HG03442 (cell line): Measurements from ENCODE around the gene RERE.

Experiments
- ATAC-seq: cut with Tn5 transposase; IDR thresholded peaks from one replicate; pipeline ENCODE4 v1.9.1; 2021; ENCODE audit warnings: mild to moderate bottlenecking, moderate library complexity; ENCODE audit not compliant: unreplicated experiment

The RERE gene

DNA sequence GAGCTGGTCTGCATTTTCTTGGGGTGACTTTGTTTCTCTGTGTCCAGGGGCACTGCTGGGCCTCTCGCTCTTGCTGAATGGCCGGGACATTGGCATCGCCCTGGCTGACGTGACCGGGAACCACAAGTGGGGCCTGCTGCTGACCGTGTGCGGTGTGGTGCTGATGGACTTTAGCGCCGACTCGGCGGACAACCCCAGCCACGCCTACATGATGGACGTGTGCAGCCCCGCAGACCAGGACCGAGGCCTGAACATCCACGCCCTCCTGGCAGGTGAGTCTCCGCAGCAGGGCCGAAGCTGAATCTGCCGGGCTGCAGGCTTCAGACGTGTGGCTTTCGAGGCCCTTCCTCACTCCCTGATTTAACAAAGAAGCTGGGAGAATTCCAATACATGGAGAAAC is 491.7 kb downstream of the RERE start:
- no peak for ATAC-seq

- ATAC-seq, result no peak
These were observed 493.1 kb downstream of the RERE start for GRCh38 chr1:8324176-8324810.

GRCh38 chr1:8323706-8324105 is 493.7 kb downstream of the RERE start:
- no peak for ATAC-seq

DNA sequence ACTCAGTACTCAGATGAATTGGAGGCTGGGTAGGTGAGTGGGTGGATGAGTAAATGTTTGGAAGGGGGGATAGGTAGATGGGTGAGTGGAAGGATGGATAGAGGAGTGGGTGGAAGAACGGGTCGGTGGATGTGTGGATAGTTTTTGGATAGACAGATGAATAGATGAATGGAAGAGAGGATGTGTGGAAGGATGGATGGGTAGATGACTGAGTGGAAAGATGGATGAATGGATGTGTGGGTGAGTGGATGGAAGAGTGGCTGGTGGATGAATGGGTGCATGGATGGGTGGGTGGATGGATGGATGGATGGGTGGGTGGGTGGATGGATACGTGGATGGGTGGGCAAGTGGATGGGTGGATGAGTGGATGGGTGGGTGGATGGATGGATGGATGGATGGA is 495.8 kb downstream of the RERE start:
- ATAC-seq, result no peak

DNA sequence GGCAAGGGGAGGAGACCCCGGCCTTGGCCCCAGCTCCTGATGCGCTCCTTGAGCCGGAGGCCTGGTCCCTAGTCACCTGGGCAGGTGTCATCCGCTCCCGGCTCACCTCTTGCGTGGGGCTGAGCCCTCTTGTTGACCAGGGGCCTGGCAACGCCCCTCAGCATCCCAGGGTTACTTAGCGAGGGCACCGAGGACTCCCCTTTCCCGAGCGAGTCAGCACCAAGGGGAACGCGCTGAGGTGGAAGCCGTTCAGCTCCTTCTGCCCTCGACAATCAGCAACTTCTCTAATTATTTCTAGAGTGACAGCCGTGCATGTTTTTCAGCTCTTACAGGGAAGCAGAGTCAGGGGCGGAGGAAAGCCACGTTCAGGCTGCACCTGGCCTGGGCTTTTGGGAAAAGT is 499.0 kb downstream of the RERE start:
- ATAC-seq, result no peak

DNA sequence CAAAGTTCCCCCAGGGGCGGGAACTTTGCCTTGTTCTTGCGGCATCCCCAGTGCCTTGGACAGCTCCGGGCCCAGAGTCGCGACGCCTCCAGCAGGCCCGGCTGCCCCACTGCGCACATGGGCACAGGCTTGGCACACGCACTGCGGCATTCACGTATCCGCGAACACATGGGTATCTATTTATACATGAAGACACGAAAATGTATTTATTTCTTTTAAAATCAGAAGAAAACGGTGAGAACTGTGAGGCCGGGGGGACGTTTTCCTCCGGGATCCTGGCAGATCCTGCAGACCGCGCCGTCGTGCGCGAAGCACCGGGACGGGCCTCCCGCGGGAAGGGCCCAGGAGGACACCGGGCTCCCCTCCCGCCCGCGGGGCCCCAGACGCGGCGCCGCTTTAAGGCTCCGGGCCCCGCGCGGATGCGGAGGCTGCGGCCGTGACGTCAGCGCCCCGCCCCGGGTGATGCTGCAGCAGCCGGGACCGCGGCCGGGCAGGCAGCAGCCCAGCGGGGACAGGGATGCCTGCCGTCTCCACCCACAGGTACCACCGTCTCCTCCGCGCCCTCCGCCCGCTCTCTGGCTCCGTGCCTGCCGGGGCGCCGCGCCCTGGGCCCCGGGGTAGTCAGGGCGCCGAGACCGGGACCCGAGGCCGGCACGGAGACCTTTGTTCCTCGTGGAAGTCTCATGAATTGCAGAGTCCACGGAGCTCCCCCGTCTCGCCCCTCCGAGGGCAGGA is 499.6 kb downstream of the RERE start, which contains the start of gene SLC45A1:
TSS of gene SLC45A1 (plus strand) at position 468 of the 735 bp plus-strand sequence. CDS start 6,216 bp downstream, outside the sequence.
- no peak for ATAC-seq

DNA sequence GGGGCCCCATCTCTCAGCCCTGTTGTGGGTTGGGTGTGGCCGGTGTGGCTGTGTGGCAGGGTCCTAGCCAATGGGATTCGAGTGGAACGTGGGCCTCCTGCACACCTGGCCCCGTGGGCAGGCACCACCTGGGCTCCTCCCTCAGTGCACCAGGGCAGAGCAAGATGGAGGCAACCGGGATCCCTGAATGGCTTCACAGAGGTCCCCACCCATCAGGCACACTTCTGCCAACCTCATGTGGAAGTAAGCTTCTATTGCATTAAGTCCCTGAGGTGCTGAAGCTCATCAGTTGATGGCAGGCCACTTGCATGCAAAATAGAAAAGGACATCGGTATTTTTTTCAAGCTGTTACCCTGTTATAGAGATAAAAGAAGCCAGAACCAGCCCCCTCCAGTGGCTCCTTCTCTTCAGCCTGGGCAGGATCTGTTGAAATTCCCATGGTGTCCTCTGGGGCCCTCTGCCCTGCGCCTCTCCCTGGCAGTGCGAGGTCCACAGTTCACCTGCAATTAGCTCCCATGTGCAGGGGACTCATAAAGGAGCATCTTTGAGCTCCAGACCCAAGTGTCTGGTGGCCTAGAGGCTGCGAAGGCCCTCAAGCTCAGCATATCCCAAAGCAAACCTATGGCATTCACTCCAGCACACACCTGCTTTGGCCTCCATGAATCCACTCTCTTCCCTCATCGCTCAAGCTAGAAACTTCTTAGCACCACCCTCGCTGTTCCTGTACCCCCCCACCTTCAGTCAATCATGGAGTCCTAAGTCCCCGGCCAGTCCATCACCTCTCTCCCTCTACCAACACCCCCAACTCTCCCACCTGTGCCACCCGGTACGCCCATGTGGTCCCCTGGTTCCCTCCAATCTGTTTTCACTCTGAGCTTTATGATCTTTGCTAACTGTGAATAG is 501.6 kb downstream of the RERE start:
- no peak for ATAC-seq

DNA sequence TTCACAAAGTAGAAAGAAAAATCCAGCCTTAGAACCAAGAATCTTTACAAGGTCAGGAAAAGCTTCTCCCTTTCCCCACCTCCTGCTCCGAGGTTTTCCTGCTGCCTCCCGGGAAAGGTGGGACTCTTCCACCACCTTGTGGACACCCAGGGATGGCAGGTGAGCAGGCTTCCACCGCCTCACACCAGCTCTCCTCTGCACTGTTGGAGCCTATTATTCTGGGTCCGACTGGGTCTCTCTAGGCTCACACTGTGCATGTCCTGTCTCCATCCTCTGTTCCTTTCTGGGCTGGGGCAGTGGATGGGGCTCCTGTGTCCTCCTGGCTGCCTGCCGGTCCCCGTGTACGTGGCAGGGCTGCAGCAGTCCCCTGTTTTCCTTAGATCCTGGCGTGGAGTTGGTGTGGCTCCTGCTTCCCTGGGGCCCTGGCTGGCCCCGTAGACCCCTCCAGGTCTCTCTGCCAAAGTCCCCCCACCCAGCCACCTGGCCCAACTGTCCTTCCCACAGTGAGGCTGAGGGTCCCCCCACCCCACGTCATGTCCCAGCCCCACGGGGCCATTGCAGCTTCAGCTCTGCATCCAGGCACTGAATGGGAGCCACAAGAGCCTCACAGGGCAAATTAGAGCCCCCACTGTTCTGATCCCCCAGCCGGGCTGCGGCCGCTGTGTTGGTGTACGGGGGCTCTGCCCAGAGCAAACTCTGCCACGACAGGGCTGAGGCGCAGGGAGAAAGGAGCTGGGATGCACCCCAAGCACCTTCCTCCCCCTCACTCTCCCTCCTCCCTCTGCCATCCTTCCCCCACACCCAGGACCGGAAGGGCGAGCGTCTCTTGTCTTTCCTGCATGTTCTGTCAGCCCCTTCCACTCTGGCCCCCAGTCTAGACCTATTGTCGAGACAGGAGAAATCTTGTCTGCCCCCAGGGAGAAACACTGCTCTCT is 502.8 kb downstream of the RERE start:
- no peak for ATAC-seq

DNA sequence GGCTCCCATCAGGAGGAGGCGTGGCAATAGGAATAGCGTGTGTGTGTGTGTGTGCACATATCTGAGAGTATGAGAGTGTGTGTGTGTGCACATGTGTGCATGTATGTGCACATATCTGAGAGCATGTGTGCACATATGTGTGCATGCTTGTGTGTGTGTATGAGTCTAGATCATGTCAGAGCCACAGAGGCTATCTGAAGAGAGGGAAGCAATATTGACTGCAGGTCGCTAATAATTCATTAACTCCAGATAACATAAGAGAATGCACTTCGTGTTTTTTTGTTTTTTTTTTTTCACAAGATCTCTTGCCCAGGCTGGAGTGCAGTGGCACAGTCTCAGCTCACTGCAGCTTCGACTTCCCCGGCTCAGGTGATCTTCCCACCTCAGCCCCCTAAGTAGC is 504.2 kb downstream of the RERE start:
- ATAC-seq, result no peak

DNA sequence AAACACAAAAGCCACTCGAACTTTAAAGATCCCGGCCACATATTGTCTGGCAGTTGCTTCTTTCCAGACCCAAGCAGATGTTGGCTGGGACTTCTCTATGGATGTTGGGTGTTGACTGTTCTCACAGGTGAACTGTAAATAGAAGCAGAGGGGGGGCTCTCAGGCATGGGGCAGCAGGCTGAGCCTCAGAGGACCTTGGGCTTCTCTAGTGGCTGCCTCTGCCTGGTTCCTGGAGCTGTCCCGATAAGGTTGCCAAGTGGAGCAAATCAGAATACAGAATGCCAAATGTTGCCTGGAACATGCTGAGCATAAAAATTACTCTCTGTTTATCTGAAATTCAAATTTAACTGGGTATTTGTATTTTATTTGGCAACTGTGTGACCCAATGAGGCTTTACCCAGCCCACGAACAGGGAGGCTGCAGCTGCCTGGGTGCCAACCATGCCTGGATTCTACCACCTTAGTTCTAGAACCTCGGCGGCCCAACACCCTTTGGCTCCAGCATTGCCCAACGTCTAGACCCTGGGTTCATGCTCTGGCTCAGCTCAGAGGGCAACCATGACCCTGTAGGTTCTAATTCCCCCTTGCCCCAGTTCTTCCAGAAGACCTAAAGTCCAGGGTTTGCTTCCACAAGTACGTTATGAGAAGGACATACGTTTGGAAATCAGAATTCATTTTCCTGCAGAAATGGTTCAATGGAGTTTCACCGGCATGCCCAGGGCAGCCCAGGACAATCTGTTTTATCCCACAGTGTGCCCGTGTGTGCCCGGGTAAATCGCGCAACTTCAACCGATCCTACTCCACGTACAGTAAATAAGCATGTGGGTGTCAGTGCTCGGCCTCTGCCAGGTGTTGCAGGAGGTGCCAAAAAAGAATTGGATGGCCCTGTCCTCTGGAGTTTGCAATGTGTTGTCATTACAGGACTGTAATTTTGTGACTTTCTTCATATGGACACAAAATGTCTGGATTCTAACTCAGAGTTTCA is 504.9 kb downstream of the RERE start:
- no peak for ATAC-seq

DNA sequence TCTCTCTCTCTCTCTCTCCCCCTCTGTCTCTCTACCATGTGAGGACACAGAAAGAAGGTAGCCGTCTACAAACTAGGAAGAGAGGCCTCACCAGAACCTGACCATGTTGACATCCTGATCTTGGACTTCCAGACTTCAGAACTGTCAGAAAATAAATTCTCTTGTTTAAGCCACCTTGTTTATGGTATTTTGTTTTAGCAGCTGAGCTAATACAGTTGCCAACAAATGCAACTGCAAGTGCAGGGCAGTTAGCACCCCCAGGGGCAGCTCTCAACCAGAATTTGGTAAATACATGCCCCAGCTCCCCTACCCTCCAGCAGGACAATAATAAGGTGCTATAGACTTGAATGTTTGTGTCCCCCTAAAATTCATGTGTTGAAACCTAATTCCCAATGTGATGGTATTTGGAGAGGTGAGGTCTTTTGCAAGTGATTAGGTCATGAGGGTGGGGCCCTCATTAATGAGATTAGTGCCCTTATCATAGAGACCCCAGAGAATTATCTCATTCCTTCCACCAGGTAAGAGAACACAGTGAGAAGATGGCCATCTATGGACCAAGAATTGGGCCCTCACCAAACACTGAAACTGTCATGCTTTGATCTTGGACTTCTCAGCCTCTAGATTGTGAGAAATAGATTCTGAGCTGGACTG is 506.2 kb downstream of the RERE start:
- ATAC-seq, result no peak

DNA sequence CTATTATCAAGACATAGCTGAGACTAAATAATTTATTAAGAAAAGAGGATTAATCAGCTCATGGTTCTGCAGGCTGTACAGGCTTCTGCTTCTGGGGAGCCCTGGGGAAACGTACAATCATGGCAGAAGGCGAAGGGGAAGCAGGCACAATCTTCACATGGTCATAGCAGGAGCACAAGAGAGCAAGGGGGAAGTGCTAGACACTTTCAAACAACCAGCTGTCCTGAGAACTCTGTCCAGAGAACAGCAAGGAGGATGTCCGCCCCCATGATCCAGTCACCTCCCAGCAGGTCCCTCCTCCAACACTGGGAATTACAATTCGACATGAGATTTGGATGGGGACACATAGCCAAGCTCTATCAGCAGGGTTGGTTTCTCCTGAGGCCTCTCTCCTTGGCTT is 509.8 kb downstream of the RERE start:
- ATAC-seq, result no peak

GRCh38 chr1:8303876-8304275 is 513.6 kb downstream of the RERE start:
- ATAC-seq, result no peak

DNA sequence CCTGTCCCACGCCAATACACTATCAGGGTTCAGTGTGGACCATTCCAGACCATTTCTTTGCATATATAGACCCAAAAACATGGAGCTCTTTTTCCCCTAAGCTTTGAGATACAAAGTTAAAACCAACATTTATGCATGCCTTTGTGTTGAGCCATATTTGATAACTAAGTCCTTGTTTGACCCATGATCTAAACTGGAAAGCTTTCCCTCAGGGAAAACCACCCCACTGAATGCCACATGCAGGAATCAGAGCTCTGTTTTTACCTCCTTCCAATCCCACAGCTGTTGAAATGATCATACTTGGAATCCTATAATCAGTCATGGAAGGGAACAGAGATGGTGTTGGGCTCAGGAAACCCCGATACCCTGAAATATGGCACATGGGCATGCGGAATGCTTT is 514.3 kb downstream of the RERE start:
- no peak for ATAC-seq
